ENCODE data around the gene TMEM200C.
A peak's percentile ranks its signal among the peaks of the same experiment; 100 is the strongest.
"Not testable (repeated sequence)": the region's sequence is repeated elsewhere in the genome, so short reads cannot be mapped to it uniquely, and the experiment has no call there.

The TMEM200C gene

DNA sequence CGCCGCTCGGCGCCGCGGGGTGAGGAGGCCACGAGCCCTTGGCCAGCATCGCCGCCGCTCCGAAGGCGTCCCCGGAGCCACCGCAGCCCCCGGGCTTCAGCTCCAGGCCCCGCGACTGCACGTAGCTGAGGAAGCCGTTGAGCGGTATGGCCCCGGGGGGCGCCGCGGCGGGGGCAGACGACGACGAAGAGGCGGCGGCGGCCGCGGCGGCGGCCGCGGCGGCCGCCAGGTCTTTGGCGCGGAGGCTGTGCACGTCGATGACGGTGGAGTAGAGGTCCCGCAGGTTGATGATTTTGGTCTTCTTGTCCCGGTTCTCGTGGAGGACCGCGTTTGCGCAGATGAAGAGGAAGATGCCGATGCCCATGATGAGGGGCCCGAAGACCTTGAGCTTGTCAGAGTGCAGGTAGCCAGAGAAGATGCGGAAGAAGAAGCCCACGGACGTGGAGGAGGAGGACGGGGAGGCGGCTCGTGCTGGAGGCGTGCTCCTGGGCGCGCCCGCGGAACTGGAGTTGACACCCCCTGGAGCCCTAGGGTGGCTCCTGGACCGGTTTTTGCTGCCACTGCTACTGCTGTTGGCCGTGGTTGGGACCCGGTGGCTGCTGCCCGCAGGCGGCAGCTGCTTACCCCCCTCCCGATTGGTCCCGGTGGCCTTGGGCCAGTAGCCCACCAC is 4.0 kb downstream of the TMEM200C start:
- no peak for DNase-seq

DNA sequence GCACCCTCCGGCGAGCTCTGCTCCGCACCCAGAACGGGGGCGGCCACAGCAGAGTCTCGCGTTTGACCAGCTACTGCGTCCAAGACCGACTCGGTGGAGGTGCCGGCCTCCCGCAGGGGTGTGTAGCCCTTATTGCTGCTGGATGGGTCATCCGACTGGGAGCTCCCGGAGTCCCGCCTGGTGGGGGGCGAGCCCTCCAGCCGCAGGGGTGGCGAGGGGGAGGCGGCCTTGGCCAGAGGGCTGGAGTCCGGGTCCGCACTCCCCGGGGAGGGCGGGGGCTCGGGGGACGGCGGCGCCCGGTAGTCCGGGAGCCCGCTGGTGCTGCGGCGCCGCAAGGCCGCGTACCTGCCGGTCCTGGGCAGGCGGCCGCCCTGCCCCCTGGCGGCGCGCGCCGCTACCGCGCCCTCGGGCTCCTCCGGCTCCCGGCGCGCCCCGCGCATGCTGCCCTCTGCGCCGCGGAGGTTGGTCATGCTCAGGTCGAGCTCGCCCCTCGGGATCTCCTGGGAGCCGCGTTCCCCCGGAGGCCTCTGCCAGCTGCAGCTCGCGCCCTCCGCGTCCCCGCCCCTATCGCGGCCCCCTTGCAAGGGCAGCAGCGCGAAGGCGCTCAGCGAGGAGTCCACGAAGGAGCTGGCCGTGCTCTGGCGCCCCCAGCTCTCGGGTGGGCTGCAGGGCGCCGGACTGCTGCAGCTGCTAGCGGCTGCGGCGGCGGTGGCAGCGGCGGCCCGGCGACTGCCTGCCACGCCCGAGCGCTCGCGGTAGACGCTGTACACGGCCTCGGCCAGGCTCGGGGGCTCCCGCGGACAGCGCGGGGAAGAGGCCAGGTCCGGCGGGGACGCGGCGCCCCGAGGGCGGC is 4.8 kb downstream of the TMEM200C start:
- peak; percentile 48 for DNase-seq

DNA sequence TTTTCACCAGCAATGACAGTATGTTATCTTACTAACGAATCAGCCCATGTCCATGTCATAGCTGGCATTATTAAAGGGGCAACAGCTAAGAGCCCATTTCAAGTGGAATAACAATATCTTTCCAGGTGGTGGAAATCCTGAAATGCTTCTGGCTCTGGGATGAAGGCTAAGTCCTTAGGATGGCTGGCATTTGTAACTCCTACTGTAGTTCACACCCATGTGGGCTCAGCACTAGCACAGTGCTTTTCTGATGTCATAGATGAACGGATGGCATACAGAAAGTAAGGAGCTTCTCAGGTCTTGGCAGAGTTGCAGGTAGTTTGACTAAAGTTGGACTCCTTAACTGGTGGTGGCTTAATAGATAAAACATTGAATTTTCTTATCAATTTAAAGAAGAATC is 10.0 kb downstream of the TMEM200C start:
- no peak for DNase-seq

DNA sequence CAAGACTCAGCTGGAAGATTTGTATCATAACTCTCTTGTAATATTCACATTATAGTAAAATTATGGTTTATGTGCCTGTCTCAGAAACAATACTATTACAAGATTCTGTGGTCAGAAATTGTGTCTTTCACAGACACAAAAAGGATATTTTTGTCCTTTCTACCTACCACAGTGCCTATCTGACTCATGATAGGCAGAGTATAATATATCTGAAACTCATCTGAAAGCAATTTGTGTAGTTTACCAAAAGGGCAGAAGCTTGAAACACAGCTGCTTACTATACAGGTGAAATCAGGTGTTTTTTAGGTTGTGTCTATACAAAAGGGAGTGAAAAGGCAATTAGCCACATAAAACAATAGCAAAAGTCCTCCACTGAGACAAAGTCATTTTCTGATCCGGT is 10.9 kb downstream of the TMEM200C start:
- DNase-seq = no peak

DNA sequence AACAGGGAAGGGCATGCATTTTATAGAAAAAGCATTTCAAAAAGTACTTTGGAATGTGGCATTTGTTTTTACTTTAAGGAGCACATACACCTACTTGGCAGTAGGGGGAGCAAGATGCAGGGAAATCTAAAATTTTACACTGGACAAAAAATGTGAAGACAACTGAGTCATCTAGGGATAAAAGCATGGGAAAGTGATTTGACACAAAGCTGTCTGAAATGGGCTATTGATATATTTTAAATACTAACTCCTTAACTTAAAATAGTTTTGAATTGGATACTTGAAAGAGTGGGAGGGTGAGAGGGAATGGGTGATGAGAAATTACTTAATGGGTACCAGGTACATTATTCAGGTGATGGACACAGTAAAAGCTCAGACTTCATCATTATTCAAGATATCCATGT is 15.8 kb downstream of the TMEM200C start:
- DNase-seq = no peak

DNA sequence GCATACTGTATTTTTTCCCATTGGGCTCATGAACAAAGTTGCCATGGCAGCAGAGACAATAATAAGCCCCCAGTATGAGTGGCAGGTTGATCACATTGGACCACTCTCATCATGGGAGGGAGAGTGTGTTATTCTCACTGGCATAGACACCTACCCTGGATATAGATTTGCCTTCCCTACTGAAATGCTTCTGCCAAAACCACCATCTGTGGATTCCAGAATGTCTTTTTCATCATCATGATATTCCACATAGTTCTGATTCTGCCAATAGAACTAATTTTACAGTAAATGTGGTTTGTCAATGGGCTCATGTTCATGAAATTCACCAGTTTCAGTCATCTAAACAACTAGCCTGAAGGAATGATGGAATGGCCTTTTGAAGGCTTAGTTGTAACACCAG is 18.4 kb downstream of the TMEM200C start:
- DNase-seq = no peak

DNA sequence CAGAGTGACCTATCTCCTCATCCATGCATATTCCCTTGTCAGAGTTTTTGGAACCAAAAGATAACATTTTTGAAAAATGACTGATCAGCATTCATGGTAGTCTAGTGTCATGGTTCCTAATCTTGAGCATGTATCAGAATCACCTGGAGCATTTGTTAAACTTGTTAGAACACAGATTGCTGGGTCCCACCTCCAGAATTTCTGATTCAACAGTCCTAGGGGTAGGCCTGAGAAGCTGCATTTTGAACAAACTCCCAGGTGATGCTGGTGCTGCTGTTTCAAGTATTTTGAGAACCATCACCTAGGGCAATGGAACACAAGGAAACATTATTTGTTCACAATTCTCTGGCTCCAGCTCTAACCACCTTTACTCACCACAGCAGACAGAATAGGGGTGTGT is 21.0 kb downstream of the TMEM200C start:
- DNase-seq = no peak

DNA sequence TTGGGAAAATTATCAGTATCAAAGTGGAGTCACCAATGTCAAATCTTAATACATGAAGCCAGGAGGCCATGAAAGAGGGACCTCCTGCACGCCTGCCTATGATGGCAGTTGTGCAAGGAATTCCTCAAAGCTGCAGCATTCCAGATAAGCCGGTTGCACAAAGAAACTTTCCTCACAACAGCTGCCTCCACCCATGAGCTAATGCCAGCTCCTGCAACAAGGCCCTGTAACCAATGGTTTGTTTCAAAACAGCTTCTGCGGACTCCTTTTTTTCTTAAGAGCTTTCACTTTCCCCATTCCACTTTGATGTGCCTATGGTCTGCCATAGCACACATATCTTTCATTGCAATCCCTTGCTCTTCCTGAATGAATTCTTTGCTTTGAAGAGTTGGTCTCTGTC is 22.4 kb downstream of the TMEM200C start:
- DNase-seq = no peak

DNA sequence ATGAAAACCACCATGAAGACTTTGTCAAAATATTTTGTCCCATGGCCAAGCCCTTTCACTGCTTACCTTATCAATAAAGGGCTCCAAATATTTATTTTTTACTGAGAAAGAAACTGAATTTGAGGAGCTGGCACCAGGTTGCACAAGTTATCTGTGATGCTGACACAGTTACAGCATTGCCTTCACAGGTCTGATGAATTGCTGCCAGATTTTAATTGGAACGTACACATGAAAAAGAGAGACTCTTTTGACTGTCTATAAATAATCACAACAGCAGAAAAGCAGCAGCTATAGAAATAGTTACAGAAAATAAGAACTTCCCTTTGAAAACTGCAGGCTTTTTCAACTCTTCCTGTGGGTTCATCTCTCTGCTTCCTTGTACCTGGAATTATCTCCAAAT is 23.9 kb downstream of the TMEM200C start:
- no peak for DNase-seq

DNA sequence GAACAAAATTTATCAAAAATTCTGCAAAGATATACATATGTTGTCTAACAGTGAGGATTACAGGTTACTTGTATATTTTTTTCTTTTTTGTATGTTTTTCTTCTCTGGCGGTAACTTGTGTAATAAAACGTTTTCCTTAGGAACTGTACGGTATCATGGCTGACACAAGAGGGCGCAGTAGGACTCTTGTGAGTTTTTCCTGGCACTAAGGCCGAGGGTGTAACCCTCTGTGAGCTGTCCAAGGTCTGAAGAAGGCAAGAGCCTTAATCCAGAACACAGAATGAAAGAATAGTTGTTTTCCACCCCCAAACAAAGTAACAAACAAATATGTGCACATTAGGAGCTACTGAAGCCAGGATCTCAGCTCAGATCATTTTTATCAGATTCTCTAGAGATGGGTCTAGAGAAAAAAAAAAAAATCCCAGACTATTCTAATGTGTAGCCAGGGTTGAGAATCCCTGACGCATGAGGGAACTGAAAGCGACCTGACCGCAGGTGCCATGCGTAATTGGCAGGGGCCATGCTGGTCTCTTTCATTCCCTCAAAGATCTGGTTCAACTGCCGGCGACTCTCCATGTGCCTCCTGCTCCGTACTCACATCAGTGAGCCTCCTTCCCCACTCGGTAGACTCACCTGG is 27.0 kb downstream of the TMEM200C start:
- no peak for DNase-seq

DNA sequence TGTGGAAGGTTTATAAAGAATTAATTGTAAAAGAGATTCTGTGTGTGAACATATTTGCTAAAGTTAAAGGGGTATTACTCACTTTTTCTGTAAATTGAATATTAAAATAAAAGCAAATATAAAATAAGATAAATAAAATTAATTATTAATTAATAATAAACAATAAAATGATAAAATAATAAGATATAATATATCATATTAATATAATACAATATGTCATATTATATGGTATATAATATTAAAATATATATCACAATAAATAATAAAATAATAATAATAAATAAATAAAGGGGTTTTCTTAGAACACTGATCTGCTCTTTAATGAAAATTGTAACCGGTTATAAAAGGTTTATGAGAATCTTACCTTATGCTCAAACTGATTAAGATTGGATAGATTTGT is 29.8 kb downstream of the TMEM200C start:
- no peak for DNase-seq

DNA sequence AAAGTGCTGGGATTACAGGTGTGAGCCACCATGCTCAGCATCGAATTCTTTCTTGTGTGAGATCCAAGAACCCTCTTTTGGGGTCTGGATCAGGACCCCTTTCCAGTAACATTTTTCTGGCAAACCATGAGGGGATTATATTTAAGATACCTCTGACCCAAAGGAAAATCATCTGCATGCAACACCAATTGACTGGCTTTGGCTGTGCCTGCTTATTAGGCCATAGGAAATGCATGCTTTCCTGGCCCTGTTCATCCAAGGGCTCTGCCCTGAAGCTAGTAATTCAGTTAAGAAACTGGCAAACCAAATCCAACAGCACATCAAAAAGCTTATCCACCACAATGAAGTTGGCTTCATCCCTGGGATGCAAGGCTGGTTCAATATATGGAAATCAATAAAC is 33.2 kb downstream of the TMEM200C start:
- DNase-seq = not testable (repeated sequence)

DNA sequence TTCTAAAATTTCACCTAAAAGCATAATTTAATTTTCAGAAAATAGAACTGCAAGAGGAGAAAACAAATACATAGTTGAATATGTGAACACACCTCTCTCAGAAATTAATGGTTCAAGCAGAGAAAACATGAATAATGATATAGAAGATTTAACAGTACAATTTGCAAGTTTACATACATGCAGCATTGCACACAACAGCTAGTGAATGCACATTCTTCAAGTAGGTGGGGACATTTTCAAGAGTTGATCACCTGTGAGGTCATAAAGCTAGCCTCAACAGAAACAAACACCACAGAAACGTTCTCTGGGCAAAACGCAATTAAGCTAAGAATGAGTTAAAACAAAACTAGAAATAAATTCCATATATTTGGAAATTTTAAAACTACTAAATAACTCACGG is 38.1 kb downstream of the TMEM200C start:
- DNase-seq = no peak

DNA sequence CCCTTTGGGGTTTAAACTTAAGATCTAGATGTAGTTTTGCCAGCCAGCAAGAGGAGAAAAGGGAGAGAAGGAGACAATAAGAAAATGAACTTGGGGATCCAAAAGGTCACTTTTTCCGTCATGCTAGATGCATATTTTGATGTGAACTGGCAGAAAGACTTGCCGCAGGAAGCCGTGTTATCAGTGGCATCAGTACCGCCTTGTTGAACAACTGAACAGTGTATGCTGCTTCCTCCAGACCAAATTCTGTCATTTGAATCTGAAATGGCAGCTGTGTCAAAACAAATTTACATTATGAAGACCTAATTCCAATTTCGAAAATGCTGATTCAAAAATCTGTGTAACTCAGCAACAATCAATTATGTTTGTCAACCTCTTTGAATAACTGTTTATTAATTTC is 42.1 kb downstream of the TMEM200C start:
- no peak for DNase-seq

DNA sequence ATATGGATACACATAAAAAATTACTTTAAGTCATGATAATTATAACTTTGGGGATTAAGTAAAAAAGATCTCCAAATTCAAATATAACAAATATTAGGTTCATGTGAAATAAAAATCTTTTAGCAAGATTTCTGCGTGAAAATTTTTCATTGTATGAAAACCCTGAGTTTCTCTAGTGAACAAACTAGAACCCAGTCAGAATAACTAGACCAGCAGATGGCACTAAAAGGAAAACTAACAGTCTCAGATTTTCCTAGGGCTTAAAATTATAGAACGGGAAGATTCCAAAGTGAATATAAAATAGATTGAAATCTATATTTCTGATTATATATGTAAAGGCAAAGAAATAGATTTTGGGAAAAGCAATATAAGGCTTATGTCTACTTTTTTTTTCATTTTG is 43.3 kb downstream of the TMEM200C start:
- DNase-seq = no peak

DNA sequence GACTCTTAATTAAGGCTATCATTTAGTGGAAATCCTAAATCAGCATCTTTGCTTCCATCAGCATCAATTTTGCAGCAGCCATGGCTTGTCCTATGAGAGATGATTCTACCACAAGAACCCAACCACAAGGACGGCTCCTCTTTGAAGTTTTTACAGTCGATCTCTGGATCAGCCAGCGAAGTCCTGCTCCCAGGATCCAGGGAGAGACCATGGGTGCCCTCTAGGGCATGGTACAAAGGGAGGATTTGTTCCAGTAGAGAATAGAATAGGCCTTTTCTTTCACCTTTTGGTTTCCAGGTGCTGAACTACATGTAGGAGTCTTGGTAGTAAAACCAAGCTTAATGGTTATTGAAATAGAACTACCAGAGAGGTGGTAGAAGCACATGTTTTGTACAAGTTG is 52.7 kb downstream of the TMEM200C start:
- no peak for DNase-seq

DNA sequence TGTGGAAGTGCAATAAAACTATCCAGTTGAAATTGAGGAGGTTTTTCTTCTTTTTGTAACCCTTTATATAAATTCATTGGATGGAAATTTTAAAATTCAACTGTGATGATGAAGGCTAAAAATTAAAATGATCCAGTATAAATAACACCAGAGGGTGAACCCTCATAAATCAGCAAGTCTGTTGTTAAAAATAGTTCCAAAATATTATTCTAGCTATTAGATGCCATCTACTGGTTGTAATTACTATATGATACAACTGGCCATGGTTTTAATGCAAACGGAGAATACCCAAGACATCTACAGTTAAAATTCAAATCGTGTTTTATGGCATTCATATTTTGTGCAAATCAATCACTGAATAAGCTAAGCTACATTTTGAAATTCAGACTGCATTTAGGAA is 53.8 kb downstream of the TMEM200C start:
- DNase-seq = no peak

DNA sequence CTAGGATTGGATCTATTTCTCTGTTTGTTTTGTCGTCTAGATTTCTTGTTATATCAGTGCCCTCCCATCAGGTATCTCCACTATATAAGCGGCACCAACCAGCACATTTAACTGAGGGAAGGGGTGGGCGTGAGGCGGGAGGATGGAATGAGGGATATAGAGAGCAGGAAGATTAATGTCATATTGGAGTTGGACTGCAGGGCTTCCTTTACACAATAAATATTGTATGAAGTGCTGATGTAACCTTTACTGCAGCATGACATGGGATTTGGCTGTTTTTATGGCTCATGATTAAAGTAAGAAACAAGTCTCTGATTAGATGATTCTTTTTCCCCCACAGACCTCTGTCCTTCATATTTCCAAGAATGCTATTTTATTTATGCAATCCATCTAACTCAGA is 54.8 kb downstream of the TMEM200C start:
- no peak for DNase-seq

DNA sequence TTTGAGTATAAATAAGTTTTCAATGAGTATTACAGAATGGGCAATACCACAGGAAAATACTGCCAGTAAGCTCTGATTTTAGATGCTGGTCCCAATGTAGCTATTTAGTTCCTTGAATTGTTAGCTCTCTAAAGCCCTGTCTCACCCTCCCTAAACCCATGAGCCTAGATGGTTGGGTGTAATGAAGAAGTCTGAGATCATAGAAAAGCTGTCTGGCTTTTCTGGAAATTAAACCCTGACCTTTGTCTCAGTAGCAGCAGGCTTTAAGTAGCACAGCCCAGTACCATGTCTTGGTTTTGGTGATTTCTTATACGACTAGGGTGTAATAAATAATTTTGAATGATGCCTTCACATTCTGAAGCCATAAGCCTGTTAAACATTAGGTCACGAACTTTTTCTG is 55.3 kb downstream of the TMEM200C start:
- no peak for DNase-seq

DNA sequence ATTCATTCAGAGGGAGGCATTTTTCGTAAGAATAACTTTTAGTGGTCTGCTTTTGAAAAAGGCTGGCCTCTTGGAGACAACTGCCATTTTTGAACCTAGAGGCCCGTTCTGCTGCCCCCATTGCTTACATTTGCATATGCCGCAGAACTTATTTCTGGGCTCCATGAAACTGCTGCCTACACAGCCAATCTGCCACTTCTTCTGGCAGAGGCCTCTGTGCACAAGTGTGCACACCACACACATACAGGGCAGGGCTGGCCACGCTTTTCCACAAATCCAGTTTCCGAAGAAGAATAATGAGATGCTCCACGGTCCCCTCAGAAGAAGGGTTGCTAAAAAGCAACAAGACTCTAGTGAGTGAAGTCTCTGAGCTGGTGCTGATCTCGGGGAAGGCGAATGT is 56.2 kb downstream of the TMEM200C start:
- no peak for DNase-seq
